ENCODE data around the gene ANO4. TPM values are rescaled to one million over a fixed set of nuclear protein-coding genes. Genes with fewer than 3 reads are reported as not detected.
"Not testable (repeated sequence)": the region's sequence is repeated elsewhere in the genome, so short reads cannot be mapped to it uniquely, and the experiment has no call there.

ANO4 gene
- total RNA-seq, 1 experiment from 2014 or later, result not detected

DNA sequence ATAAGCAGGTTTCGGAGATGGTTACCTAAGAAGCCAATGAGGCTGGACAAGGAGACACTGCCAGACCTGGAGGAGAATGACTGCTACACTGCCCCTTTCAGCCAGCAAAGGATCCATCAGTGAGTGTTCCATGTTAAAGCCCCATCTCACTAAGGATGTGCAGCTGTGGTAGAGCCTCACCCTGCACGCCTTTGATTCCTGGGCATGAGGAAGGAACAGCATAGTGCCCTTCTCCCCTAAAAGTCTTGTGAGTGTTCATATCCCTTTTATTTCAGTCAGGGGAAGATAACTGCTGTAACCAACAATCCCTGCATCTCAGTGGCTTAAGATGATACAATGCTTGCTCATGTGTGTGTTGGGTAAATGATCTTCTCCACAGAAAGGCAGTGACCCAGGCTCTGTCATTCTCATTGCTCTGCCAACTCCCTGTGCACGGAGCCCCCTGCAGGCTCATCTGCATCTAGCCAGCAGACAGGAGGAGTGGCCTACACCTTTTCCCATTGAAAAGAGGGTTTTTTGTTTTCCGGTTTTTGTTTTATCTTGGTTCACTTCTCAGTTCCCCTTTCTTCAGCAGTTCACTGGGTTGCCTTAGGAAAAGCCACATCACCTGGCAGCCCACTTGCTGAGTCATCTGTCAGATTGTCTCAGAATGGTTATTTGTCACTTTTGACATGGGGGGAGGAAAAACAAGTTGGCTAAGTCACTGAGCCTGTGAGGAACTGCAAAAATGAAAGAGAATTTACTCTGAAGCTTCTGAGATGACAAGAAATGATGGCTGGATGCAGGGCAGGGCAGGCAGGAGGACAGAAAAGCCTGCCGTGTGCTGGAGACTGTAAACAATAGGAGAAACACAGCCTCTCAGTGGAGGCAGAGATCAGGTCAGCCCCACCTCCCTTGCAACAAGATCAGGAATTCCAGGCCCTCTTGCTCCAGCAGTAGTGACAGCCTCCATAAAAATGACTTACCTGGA is 193.3 kb downstream of the ANO4 start:
- peak; percentile 72 for DNase-seq (ENCODE audit: low spot score)

DNA sequence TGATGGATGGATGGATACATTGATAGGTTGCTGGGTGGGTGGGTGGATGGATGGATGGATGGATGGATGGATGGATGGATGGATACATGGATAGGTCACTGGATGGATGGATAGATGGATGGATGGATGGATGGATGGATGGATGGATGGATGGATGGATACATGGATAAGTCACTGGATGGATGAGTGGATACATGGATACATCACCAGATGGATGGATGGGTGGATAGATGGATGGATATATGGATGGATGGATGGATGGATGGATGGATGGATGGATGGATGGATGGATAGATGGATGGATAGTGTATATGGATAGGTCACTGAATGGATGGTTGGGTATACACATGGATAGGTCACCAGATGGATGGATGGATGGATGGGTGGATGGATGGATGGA is 194.9 kb downstream of the ANO4 start:
- not testable (repeated sequence) for DNase-seq (ENCODE audit: low spot score)

DNA sequence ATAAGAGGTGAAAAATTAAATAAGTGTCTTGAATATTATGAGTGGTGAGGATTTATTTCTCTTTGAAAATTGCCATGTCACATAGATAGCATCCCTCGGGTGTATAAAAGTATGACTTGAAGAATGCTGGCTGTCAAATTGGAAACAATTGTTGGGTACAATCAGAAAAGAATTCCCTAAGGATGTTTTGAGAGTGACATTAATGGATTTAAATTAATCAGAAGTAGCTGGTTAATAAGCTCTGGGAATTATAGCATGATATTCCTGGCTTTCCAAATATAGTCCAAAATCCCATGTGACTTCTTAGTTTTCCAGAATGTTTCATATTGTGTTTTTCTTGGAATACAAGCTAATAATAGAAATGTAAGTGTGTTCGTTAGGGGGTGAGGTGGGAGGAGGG is 196.5 kb downstream of the ANO4 start:
- no peak for DNase-seq (ENCODE audit: low spot score)

GRCh38 chr12:100992194-100992593 is 197.6 kb downstream of the ANO4 start:
- no peak for DNase-seq (ENCODE audit: low spot score)

GRCh38 chr12:100993916-100994450 is 199.4 kb downstream of the ANO4 start:
- no peak for DNase-seq (ENCODE audit: low spot score)

GRCh38 chr12:100995201-100995600 is 200.6 kb downstream of the ANO4 start:
- DNase-seq (ENCODE audit: low spot score), result no peak

DNA sequence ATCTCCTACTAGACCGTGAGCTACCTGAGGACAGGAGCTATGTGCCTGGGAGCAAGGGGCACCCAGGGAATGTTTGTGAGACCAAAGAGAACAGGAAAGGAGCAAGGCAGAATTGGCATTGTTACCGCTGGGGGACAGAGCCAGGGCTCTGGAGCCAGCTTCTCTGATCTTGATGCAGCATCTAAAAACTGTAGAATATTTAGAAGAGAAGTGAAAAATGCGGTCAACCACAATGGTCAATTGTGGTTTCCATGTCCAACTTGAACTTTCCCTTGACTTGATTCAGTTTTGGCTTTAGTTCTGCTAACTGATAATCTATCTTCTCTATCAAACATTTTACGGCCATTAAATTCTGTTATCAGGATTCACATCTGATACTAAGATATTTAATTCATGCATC is 201.2 kb downstream of the ANO4 start:
- DNase-seq (ENCODE audit: low spot score), result no peak

DNA sequence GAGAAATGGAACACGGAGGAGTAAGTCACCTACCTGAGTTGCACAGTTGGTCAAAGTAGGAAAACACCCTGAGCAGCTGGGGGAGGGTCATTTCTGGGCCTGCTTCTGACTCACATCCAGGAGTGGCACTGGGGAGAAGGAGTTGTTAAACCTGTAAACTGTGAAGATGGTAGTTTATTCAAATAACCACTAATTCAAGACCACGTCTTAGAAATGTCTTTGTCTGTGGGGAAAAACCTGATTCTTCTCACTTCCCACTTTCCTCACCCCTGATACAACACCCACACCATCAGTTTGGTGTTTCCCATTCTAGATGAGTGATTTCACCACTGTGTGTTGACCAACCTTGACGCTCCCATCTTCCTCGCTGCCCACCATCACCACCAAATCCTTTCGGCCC is 207.1 kb downstream of the ANO4 start:
- DNase-seq (ENCODE audit: low spot score), result no peak

GRCh38 chr12:101002696-101003419 is 208.3 kb downstream of the ANO4 start:
- no peak for DNase-seq (ENCODE audit: low spot score)

GRCh38 chr12:101004898-101005297 is 210.3 kb downstream of the ANO4 start:
- DNase-seq (ENCODE audit: low spot score), result no peak

DNA sequence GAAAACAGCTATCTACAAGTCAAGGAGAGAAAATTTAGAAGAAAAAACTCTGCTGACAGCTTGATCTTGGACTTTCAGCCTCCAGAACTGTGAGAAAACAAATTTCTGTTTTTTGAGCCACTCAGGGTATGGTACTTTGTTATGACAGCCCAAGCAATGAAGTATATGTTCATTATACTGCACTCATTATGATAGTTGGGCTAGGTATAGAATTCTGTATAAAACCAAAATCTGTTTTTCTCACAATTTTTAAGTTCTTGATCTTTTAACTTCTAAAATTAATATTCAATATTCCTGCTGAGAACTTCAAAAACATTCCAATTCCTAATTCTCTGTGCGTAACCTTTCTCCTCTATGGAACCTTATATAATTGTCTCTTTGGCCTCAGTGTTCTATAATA is 214.7 kb downstream of the ANO4 start:
- DNase-seq (ENCODE audit: low spot score), result no peak

DNA sequence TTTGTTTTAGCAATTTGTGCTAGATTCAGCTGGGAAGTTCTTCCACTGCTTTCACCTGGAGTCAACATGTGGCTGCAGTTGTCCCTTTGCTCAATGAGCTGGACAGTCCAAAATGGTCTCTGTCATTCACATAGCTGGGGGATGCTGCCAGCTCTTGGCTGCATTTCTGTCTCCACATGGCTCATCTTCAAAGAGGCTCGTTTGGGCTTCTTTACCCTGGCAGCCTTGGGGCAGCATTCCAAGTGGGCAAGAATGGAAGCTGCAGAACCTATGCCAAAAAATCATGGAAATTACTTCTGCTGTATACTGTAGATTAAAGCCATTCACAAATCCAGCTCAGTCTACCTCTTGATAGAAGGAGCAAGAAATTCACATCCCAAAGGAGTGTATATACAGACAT is 216.3 kb downstream of the ANO4 start:
- DNase-seq (ENCODE audit: low spot score), result no peak

- DNase-seq (ENCODE audit: low spot score), result no peak
These were observed 219.4 kb downstream of the ANO4 start for GRCh38 chr12:101013993-101014392.

GRCh38 chr12:101015044-101015443 is 220.5 kb downstream of the ANO4 start:
- DNase-seq (ENCODE audit: low spot score), result no peak

DNA sequence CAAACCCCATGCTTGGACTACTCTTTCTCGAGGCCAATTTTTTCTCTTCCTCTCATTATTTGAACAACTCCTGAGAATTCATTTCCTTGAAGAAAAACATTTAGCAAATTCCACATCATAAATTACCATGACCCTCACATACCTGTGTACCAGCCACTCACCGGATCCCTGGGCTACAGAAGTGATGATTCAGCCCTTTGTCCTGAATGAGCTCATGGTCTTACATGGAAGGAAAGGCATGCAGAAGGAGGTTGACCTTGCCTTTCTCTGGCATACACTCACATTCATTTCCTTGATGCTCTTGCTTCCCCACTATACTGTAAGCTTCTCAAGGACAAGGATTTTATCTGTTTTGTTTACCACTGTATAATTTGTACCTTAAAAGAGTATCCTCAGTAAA is 224.0 kb downstream of the ANO4 start:
- DNase-seq (ENCODE audit: low spot score), result peak; percentile 91

- DNase-seq (ENCODE audit: low spot score), result no peak
These were observed 224.6 kb downstream of the ANO4 start for GRCh38 chr12:101019201-101019600.

GRCh38 chr12:101019667-101020066 is 225.1 kb downstream of the ANO4 start:
- DNase-seq (ENCODE audit: low spot score), result no peak

- DNase-seq (ENCODE audit: low spot score), result no peak
These were observed 226.9 kb downstream of the ANO4 start for GRCh38 chr12:101021442-101021841.

DNA sequence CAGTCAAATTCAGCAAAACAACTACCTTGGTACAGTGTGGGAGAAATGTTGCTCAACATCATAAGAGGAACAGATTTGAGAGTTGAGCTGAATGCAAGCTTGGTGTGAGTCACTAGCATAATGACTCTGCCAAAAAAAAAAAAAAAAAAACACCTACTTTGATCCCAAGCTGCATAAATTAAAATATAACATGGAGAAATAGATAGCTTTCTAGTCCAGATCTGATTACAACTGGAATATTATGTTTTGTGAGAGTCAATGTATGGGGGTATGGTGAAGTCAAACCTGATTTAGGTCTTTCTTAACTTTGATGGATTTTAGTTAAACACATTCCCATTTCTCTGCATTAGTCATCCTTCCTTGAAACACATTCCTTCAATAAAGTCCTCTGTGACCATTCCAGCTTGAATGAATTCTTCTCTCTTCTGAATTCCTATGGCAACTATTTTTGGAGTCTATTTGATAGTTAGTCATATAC is 227.4 kb downstream of the ANO4 start:
- peak; percentile 86 for DNase-seq (ENCODE audit: low spot score)

DNA sequence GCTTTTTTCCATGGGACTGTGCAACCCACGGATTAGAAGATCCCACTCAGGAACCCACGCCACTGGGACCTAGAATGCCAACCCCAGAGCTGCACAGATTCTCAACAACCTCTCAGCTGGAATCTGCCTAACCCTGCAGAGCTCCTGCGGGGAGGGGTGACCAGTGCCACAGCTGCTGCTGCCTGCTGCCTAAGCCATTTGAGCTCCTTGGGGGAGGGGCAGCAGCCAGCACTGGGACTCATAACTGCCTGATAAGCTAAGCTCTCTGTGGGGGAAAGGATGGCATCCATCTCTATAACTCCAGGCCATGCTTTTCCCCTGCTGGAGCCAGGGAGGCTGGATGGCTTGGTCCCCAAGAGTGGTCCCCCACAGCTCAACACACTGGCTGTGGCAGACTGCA is 232.6 kb downstream of the ANO4 start:
- no peak for DNase-seq (ENCODE audit: low spot score)

- DNase-seq (ENCODE audit: low spot score), result no peak
These were observed 233.2 kb downstream of the ANO4 start for GRCh38 chr12:101027816-101028215.

DNA sequence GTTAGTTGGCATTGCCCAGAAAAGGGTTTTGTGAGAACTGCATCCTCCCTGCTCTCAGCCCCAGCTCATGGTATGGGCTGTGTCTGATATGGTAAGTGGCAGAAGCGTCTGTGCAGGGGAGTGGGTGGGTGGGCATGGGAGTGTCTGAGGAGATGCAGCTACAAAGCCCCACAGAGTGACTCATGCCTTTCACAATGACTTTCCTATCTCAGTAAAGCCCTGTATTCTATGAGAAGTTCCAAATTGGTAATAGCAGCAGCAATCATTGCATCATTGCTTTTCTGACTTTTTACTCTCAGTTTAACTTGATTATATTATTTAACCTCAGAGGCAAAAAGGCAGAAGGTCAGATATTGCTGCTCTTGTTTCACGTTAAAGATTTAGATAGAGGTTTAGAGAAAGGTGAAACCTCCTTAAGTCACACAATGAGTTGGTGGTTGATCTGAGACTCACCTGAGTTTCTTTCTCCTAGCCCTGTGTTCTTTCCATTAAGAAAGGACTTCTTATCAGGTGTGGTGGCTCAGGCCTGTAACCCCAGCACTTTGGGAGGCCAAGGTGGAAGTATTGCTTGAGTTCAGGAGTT is 243.8 kb downstream of the ANO4 start:
- DNase-seq (ENCODE audit: low spot score), result no peak
